ENCODE results near the gene RBM17. TPM values are rescaled to one million over a fixed set of nuclear protein-coding genes. Genes with fewer than 3 reads are reported as not detected.
"Not testable (repeated sequence)": the region's sequence is repeated elsewhere in the genome, so short reads cannot be mapped to it uniquely, and the experiment has no call there.

The RBM17 gene
- total RNA-seq, 1 experiment from 2014 or later: 19.0 TPM

DNA sequence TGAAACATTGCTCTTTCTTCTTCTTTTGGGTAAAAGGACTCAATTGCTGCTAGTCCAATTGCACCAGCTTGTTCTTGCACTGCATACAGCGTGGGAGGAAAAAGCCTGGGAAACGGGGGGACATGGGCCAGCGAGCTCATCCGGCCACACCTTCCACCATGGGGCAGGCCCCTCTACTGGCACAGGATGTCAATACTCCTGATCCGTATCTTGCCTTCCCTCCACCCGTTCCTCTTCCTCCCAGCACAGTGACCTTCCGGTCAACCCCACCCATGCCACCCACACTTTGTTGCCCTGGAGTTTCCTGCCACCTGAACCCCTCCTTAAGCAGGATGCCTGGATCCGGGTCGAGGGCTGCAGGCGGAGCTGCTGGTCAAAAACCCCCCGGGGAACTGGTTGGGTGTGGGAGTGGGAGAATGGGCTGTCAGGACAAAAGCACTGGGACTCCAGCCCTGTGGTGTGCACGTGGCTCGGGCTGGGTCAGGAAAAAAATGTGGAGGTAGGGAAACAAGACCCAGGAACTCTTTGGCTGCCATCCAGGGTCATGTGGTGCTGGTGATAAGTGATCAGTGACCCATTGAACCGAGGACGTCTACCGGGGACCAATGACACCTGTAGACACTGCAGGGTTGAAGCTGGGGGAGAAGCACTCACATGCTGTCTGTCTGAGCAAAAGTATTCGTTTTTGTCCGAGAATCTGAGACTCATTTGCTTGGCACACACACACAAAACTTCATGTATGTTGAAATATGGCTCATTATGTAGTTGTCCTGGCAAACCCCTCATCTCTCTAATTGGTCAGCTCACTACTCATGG is 34.8 kb upstream of the RBM17 start:
- in situ Hi-C loops (cut with HindIII; ENCODE audit: low pct_unique_long_range_greater_than_20kb, low sequenced_read_pairs): no loop called here
- no peak for DNase-seq (ENCODE audit: low read depth, low spot score)

DNA sequence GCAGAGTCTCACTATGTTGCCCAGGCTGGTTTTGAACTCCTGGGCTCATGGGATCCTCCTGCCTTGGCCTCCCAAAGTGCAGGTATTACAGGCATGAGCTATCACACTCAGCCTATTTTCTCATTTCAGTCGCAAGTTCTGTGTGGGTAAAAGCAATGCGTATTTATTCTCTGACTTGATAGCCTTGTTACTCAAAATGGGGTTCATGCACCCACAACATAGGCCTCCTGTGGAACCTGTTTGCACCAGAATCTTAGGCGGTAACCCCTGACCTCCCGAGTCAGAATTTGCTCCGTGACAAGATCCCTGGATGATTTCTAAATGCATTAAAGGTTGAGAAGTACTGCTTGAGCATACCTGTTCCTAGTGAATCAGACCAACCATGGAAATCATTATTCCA is 34.0 kb upstream of the RBM17 start:
- no peak for DNase-seq (ENCODE audit: low read depth, low spot score)
- in situ Hi-C loops (cut with HindIII; ENCODE audit: low pct_unique_long_range_greater_than_20kb, low sequenced_read_pairs): no loop called here

DNA sequence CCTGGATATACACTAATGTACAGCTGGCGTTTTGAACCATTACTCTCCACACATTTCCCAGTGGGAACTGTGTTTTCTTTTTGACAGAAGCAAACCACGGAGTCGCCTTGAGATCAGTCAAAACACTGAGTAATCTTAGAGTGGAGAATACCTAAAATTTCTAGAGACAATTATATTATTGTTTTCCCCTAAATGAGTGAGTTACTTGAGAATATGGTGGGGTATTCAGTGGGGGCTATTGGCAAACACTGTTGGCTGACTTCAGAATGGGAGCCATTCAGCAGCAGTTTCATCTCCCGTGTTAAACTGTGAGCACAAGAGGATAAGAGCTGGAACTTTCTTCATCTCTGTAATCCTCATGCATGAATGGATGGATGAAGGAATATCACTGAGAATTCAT is 32.9 kb upstream of the RBM17 start:
- no peak for DNase-seq (ENCODE audit: low read depth, low spot score)
- in situ Hi-C loops (cut with HindIII; ENCODE audit: low pct_unique_long_range_greater_than_20kb, low sequenced_read_pairs): no loop called here

DNA sequence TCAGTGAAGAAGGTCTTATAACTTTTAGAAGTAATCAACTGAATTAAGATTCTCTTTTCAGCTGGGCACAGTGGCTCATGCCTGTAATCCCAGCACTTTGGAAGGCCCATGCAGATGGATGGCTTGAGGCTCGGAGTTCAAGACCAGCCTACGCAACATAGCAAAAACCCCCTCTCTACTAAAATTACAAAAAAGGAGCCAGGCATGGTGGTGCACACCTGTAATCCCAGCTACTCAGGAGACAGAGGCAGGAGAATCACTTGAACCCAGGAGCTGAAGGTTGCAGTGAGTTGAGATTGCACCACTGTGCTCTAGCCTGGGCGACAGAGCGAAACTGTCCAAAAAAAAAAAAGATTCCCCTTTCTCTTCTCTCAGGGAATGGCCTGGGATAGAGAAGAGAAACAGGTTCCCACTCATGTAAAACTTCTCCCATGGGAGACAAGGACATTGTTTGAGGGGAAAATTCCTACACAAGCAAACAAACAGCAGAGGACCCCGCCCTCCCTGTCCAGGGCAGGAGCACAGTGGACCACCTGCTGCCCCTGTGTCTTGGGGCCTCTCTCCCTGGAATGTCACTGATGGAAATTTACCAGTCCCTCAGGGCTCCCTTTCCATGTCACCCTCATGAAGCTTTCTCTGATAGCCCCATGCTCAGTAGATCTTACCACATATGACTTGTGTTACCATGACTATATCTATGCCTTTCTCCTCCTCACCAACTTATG is 32.3 kb upstream of the RBM17 start:
- in situ Hi-C loops (cut with HindIII; ENCODE audit: low pct_unique_long_range_greater_than_20kb, low sequenced_read_pairs): no loop called here
- DNase-seq (ENCODE audit: low read depth, low spot score): no peak

DNA sequence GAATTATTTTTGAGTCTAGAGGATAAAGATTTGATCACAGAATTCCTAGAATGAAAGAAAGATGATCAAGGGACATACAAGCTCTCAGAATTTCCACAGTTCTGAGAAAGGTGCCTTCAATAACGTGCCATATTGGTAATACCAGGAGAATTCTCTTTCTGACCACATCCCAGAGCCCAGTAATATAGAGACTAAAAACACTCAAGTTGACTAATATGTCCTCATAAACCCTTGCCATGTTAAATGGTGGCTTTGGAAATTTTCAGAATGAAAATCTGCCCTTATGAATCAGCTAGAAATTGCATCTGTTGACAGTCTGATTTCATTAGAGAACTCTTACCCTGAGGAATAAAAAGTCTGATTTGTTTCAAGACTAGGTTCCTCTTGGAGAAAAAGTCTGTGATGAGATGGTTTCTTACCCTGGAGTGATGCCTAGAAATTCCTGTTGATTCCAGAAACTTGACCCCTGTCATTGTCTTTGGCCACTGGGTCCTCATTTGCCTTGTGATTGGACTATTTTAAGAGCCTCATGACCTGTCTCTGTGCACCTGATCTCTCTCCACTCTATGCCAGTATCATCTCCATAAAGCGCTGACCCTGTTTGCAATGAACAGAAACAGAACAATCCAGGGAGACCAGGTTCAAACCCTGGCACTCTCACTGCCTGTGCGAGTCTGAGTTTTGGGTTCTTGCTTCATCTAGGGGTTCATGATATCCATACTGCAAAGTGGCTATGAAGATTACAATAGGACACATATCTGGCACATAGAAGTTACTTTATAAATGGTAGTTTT is 30.0 kb upstream of the RBM17 start:
- no peak for DNase-seq (ENCODE audit: low read depth, low spot score)
- in situ Hi-C loops (cut with HindIII; ENCODE audit: low pct_unique_long_range_greater_than_20kb, low sequenced_read_pairs): no loop called here

DNA sequence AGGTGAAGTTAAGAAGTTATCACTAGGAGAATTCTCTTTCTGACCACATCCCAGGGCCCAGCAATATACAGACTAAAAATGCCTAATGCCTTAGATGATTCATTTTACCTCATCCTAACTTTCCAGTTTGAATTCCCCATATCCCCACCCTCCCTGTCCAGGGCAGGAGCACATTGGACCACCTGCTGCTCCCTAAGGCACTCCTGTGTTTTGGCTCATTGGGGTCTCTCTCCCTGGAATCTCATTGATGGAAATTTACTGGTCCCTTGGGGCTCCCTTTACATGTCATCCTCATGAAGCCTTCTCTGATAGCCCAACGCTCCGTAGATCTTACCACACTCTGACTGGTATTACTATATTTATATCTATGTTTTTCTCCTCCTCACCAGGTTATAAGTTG is 29.3 kb upstream of the RBM17 start:
- no peak for DNase-seq (ENCODE audit: low read depth, low spot score)
- in situ Hi-C loops (cut with HindIII; ENCODE audit: low pct_unique_long_range_greater_than_20kb, low sequenced_read_pairs): no loop called here

DNA sequence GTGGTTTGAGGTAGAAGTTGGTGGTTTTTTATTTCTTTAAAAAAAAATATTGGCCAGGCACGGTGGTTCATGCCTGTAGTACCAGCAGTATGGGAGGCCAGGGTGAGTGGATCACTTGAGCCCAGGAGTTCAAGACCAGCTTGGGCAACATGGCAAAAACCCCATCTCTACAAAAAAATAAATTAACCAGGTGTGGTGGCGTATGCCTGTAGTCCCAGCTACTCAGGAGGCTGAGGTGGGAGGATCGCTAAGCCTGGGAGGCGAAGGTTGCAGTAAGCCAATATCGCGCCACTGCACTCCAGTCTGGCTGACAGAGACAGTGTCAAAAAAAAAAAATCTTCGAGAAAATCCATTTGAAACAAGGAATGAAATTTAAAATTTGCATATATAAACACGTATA is 27.8 kb upstream of the RBM17 start:
- in situ Hi-C loops (cut with HindIII; ENCODE audit: low pct_unique_long_range_greater_than_20kb, low sequenced_read_pairs): no loop called here
- no peak for DNase-seq (ENCODE audit: low read depth, low spot score)

DNA sequence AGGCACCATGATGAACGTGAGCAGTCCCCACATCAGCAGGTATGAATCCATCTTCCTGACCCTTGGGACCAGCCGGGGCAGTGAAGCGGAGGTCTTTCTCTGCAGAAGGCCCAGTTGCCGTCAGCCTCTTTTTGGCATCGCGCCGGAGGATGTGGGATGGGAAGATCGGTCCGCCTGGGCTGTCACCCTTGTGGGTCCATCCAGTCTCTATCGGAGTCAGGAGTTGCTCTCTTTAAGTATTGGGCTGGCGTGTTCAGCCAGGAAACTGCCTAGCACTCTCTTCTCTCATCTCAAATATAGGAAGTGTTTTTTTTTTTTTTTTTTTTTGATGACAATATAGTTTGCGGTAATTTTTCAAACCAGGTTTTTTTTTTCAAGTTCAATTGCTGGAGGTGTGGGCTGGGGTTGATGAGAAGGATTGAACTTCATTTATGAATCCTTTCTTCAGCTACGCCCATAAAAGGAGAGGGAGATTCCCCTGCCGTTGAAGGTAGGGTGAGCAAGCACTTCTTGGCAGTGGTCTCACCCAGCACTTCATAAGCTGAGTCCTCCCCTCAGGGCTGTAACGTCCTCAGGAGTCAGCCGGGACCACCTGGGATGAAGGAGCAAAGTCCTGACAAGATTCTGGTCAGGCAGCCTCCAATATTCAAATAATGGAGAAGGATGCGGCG is 26.6 kb upstream of the RBM17 start, which contains the start of gene IL2RA:
Gene IL2RA (minus strand): TSS at position 267 of the 671 bp plus-strand sequence. CDS start 216 bp downstream, at position 51.
- in situ Hi-C loops (cut with HindIII; ENCODE audit: low pct_unique_long_range_greater_than_20kb, low sequenced_read_pairs): no loop called here
- DNase-seq (ENCODE audit: low read depth, low spot score): no peak

DNA sequence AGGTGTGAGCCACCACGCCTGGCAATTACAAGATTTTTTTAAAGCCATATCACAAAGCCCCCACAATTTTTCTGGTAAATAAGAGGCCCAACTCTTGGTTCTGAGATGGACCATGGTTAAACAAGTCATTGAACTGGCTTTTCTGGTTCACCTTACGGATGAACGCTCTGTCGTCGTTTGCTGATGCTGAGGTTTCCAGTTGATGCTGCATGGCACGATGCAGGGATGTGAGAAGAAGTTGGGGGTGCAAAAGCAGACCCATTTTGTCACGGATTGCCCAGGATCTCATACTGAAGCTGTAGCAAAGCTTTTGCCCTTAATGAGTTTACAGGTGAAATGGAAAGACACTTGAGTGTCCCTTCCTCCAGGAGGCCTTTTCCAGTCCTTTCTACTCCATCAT is 24.7 kb upstream of the RBM17 start:
- no peak for DNase-seq (ENCODE audit: low read depth, low spot score)
- in situ Hi-C loops (cut with HindIII; ENCODE audit: low pct_unique_long_range_greater_than_20kb, low sequenced_read_pairs): no loop called here

DNA sequence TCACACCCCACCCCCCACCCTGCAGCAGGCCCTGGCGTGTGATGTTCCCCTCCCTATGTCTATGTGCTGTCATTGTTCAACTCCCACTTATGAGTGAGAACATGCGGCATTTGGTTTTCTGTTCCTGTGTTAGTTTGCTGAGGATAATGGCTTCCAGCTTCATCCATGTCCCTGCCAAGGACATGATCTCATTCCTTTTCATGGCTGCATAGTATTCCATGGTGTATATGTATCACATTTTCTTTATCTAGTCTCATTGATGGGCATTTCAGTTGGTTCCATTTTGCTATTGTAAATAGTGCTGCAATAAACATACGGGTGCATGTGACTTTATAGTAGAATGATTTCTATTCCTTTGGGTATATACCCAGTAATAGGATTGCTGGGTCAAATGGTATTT is 24.1 kb upstream of the RBM17 start:
- in situ Hi-C loops (cut with HindIII; ENCODE audit: low pct_unique_long_range_greater_than_20kb, low sequenced_read_pairs); DNase-seq (ENCODE audit: low read depth, low spot score): not testable (repeated sequence)

DNA sequence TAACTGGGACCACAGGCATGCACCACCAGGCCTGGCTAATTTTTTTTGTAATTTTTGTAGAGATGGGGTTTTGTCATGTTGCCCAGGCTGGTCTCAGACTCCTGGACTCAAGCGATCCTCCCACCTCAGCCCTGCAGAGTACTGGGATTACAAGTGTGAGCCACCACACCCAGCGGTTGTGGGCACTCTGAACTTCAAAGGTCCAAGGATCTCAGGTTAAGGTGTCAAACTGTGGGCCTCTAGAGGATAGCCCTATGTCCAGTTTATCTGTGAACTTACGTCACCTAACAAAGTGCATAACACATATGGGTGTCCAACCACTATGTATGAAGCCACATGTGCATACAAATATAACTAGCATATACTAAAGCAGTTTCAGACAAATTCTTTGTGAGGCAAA is 23.4 kb upstream of the RBM17 start:
- in situ Hi-C loops (cut with HindIII; ENCODE audit: low pct_unique_long_range_greater_than_20kb, low sequenced_read_pairs): no loop called here
- no peak for DNase-seq (ENCODE audit: low read depth, low spot score)

DNA sequence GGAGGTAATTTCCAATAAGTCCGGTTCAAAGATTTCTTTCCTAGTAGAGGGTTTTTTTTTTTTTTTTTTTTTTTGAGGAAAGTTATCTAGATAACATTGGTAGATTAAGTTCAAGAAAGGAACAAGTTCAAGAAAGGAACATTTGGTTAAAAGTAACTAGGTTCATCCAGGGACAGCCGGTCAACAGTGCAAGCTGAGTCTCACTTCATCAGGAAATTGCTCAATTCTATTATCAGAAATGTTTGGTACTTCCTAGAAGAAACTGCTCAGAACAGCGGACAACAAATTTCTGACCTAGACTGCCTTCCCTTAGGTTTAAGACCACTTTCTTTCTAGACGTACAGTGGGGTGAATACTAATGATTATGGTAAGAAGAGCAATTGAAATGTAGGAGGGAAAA is 23.0 kb upstream of the RBM17 start:
- DNase-seq (ENCODE audit: low read depth, low spot score): no peak
- in situ Hi-C loops (cut with HindIII; ENCODE audit: low pct_unique_long_range_greater_than_20kb, low sequenced_read_pairs): no loop called here

DNA sequence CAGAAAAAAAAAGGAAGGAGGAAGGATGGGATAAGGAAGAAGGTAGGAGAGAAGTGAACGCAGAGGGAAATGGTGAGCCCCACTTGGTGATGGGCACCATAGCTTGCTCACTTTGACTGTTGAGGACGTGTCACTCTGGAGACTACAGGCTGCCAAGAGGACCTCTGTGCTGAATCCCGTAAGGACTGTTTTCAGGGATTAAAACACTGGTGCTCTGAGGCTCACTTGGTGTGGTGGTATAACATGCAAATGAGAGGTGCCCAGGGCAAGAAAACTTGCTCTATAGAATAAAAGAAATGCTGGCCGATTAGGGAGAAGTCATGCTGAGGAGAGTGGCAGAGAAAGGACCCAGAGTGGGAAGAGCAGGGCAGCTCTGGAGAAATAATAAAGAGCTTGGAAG is 21.4 kb upstream of the RBM17 start:
- no peak for DNase-seq (ENCODE audit: low read depth, low spot score)
- in situ Hi-C loops (cut with HindIII; ENCODE audit: low pct_unique_long_range_greater_than_20kb, low sequenced_read_pairs): no loop called here

DNA sequence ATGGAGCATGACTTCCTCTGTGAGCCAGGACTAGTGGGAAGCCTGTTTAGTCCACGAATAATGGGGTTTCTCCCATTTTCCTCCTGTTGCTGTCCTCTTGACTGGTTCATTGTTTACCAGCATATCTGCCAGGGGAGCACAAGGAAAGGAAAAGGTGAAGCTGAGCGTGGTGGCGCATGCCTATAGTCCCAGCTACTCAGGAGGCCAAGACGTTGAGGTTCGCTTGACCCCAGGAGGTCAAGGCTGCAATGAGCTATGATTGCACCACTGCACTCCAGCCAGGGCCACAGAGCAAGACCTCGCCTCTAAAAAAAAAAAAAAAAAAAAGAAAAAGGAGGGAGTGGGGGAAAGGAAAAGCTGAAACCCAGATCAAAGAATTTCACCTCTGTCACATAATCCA is 20.8 kb upstream of the RBM17 start:
- in situ Hi-C loops (cut with HindIII; ENCODE audit: low pct_unique_long_range_greater_than_20kb, low sequenced_read_pairs): no loop called here
- DNase-seq (ENCODE audit: low read depth, low spot score): no peak

DNA sequence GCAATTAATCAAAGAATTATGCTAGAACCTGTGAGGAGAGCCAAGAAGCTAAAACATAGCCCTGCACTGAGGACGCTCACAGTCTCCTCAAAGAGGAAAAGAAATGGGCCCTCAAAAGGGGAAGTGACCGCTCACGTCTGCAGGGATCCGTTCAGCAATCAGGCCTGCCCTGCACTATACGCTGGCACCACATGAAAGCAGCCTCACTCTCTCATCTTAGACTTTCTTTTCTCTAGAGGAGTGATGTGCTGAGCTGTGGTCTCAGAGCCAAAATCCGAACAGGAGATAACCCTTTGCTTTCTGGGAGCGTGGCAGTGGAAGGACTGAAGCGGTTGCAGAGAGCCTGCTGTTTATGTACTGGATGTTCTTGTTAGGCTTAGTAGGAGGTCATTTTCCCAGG is 20.4 kb upstream of the RBM17 start:
- in situ Hi-C loops (cut with HindIII; ENCODE audit: low pct_unique_long_range_greater_than_20kb, low sequenced_read_pairs): no loop called here
- DNase-seq (ENCODE audit: low read depth, low spot score): no peak

DNA sequence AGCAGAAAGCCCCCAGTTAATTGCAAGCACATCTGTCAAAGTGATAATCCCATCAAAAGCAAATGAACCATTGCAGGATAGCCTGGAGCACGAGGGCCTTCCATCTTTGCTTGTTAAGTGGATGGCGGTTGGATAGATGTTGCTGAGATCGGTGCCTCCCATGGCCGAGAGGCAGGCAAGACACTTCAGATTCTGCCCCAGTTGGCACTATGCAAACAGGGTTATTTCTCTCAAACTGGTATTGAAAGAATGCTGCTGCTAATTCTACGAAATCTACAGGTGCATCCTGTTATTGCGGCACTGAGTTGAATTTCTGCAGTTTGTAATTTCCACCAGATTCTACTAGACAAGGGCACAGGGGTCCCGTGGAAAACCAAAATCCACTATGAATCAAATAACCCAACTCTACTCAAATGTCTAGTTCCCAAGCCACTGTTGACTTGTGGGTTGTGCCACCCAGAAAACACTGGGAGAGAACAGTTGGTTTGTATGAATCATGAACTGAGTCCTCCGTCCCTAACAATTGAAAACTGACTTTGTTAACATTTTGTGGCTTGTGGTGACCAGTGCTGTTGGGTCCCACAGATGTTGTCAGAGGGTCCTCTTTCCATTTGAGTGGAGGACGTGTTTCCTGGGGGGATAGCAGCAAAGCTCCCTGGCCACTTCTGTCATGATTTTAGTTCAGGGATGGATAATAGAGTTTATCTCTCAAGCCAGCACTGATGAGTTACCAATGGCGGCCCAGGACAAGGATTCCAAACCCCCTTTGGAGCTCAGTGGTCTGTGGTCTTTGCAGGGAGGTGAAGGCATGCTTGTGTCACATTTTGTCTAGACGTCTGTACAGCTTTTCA is 19.5 kb upstream of the RBM17 start:
- DNase-seq (ENCODE audit: low read depth, low spot score): no peak
- in situ Hi-C loops (cut with HindIII; ENCODE audit: low pct_unique_long_range_greater_than_20kb, low sequenced_read_pairs): no loop called here

DNA sequence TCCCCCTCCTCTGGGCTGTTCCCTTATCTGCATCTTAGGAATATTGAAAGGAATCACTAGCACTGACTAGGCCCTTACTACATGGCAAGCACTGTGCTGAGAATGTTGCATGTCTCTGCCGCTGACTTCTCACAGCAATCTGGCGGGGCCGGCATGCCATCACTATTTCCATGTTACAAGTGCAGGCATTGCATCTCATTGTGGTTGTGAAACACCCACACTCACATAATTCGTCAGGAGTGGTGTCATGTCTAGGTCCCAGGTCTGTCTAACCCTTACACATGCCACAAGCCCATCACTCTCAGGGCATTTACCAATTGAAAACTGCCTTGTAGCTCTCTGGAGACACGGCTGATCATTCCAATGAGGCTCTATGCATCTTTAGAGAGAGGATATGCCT is 18.2 kb upstream of the RBM17 start:
- no peak for DNase-seq (ENCODE audit: low read depth, low spot score)
- in situ Hi-C loops (cut with HindIII; ENCODE audit: low pct_unique_long_range_greater_than_20kb, low sequenced_read_pairs): no loop called here
